GM12864 (cell line): Measurements from ENCODE around the gene TMEM33.

Experiments
- DNase-seq: peaks from one replicate; pipeline ENCODE4 v3.0.0-alpha.2; 2011; ENCODE audit warnings: low read depth
- H3K4me3 ChIP-seq: 2 replicates; pipeline ENCODE4 v1.5.1; 2011; ENCODE audit warnings: mild to moderate bottlenecking, low read depth, low read length, control low read depth
- TF ChIP-seq, protein P1 (sequence below): IDR thresholded peaks from 2 replicates; pipeline ENCODE4 v1.5.1; 2011; ENCODE audit warnings: low read depth, mild to moderate bottlenecking, moderate library complexity, low read length, control low read depth, inconsistent platforms; ENCODE audit errors: missing control alignments

Gene TMEM33

DNA sequence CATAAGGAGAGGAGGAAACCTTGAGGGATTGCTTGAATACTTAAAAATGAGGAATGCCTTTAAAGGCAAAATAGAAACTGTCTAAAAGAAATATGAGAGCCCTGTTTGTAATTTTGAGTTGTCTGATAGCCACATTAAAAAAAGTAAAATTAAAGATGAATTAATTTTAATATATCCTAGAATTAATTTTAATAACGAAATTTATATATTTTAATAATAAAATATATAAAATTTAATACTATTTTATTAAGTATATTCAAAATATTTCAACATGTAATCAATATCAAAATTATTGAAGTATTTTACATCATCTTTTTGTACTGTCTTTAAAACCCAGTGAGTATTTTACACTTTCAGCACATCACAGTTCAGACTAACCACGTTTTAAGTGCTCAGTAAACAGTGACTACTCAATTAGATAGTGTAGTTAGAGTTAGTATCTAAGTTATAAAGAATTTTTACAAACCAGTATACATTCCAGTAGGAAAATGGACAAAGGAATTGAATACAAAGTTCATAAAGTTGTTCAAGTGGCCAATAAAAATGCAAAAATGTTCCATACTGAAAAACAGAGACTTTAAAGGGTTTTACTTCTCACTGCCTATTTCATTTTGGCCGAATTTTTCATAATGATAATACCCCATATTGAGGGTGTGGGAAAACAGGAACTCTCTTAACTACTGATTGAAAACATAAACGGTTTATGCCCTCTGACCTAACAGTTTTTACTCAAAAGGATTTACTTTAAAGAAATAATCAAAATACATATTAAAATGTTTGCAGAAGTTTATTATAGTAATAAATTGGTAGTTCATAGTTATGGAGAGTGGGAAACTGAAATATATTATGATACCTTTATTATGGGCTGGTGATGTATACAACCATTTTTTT, 58.0 kb downstream of the TMEM33 start:
- H3K4me3 ChIP-seq = no peak overlapping the region
- DNase-seq = no peak
- TF ChIP-seq, protein P1, sequence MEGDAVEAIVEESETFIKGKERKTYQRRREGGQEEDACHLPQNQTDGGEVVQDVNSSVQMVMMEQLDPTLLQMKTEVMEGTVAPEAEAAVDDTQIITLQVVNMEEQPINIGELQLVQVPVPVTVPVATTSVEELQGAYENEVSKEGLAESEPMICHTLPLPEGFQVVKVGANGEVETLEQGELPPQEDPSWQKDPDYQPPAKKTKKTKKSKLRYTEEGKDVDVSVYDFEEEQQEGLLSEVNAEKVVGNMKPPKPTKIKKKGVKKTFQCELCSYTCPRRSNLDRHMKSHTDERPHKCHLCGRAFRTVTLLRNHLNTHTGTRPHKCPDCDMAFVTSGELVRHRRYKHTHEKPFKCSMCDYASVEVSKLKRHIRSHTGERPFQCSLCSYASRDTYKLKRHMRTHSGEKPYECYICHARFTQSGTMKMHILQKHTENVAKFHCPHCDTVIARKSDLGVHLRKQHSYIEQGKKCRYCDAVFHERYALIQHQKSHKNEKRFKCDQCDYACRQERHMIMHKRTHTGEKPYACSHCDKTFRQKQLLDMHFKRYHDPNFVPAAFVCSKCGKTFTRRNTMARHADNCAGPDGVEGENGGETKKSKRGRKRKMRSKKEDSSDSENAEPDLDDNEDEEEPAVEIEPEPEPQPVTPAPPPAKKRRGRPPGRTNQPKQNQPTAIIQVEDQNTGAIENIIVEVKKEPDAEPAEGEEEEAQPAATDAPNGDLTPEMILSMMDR = no peak

DNA sequence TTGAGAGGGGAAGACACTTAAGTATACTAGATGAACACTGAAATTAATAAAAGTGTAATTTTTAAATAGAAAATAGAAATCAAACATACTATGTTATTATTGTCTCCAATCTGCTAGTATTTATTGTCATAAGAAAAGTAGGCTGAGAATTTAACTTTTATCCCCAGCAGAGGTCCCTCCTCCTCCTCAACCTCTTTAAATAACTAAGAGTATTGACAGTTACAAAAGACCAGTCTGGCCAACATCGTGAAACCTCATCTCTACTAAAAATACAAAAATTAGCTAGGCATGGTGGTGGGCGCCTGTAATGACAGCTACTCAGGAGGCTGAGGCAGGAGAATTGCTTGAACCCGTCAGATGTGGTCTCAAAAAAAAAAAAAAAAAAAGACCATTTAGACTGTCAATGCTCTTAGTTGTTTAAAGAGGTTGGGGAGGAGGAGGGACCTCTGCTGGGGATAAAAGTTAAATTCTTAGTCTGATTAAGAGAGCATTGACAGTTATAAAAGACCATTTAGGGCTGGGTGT, 59.3 kb downstream of the TMEM33 start:
- TF ChIP-seq, protein P1 = no peak
- H3K4me3 ChIP-seq = no peak overlapping the region
- DNase-seq = no peak

DNA sequence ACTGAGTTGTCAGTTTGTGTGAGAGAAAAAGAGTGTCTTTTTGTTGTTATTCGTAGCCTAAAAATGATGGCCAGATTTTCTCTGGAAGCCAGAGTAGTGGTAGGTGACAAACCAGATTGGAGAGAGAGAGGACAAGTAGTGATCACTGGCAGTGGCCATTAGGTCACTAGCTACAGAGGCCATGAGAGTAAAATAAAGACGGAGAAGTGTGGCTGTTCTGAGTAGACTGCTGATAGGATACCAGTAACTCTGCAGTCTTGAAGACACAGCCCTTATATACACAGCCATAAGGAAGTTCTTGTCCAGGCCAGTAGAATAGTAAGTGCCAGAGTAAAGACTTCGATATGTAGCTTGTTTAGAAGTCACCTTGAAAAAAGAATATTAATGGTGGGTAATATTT, 62.8 kb downstream of the TMEM33 start:
- DNase-seq = no peak
- TF ChIP-seq, protein P1 = no peak
- H3K4me3 ChIP-seq = no peak overlapping the region

- H3K4me3 ChIP-seq = no peak overlapping the region
- DNase-seq = no peak
- TF ChIP-seq, protein P1 = no peak
Observed at GRCh38 chr4:41999321-41999720, 64.1 kb downstream of the TMEM33 start.

DNA sequence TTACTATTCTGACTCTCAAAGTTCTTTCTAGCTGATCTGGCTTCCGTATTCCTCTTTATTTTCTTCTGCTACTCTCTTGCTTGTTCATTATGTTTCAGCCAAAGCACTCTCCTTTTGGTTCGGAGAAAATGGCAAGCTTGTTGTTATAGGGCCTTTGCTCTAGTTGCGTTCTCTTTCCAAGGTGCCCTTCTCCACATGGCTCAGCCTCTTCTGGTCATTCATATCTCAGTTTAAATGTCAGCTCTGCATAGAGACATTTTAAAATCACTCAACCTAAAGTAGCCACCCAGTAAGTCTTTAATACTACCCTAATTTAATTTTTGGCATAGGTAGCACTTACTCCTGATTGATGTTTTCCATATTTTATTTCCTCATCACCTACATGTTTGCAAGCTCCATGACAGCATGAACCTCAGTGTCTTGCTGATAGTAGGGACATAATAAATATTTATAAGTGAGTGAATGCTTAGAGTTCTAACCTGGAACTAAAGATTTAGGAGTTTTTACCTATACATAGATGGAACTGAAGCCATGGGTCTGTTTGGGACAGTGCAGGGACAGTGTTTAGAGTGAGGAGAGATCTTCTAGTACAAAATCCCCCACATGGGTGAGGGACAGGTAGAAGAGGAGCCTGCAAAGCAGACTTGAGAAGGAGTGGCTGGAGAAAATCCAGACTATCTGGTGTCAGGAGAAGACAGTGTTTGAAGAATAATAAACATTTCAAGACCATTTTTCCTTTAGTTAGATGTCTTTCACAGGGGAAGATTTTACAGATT, 73.0 kb downstream of the TMEM33 start:
- no peak overlapping the region for H3K4me3 ChIP-seq
- no peak for DNase-seq
- TF ChIP-seq, protein P1 = no peak
